Nephron progenitor cell (in vitro differentiated cells): ENCODE data around the gene KLHL35.

Experiments
- DNase-seq: peaks from one replicate; pipeline ENCODE4 v3.0.0; 2021
- H3K27ac Mint-ChIP-seq: 2 replicates; pipeline ENCODE4 v1.8.0; 2021; ENCODE audit warnings: mild to moderate bottlenecking, moderate library complexity, mixed read lengths
- H3K27me3 Mint-ChIP-seq: 2 replicates; pipeline ENCODE4 v1.8.0; 2021; ENCODE audit warnings: mild to moderate bottlenecking, low read depth, mixed read lengths; ENCODE audit not compliant: poor library complexity
- H3K36me3 Mint-ChIP-seq: 2 replicates; pipeline ENCODE4 v1.8.0; 2021; ENCODE audit warnings: low read depth, mixed read lengths
- H3K4me1 Mint-ChIP-seq: 2 replicates; pipeline ENCODE4 v1.8.0; 2021; ENCODE audit warnings: mixed read lengths
- H3K4me3 Mint-ChIP-seq: 2 replicates; pipeline ENCODE4 v1.8.0; 2021; ENCODE audit warnings: mild to moderate bottlenecking, moderate library complexity, mixed read lengths
- H3K9me3 Mint-ChIP-seq: 2 replicates; pipeline ENCODE4 v1.8.0; 2021; ENCODE audit warnings: mild to moderate bottlenecking, moderate library complexity, mixed read lengths
- TF ChIP-seq, protein P1 (sequence below): fragments of 200-600 bp; sonication (generic); IDR thresholded peaks from 2 replicates; pipeline ENCODE4 v1.5.0; 2021; ENCODE audit warnings: antibody characterized with exemption

KLHL35 gene

DNA sequence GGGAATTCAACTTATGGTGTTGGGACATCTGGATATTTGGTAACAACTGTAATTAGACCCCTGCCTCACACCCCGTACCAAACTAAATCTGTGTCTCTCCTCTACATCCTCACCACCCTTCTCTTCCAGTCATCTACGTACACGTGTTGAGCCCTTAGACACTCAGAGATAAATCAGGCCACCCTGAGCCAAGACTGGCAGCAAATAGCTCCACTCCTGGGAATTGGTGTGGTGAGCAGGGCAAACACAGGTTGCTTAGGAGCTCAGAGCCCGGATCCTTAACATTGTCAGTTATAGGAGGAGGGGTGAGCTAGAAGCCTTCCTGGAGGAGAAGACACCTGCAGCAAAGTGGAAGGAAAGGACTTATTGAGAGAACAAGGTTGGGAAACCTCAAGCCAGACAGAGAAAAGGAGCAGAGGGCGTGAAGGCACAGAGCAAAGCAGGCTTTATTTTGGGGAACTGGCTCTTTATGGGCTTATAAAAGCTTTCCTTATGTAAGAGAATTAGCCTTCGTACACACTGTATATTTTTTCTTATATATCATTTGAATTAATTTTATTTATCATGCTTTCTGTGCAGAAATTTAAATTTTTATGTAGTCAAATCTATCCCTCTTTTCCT is 36.9 kb upstream of the KLHL35 start:
- TF ChIP-seq, protein P1, sequence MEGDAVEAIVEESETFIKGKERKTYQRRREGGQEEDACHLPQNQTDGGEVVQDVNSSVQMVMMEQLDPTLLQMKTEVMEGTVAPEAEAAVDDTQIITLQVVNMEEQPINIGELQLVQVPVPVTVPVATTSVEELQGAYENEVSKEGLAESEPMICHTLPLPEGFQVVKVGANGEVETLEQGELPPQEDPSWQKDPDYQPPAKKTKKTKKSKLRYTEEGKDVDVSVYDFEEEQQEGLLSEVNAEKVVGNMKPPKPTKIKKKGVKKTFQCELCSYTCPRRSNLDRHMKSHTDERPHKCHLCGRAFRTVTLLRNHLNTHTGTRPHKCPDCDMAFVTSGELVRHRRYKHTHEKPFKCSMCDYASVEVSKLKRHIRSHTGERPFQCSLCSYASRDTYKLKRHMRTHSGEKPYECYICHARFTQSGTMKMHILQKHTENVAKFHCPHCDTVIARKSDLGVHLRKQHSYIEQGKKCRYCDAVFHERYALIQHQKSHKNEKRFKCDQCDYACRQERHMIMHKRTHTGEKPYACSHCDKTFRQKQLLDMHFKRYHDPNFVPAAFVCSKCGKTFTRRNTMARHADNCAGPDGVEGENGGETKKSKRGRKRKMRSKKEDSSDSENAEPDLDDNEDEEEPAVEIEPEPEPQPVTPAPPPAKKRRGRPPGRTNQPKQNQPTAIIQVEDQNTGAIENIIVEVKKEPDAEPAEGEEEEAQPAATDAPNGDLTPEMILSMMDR, result no peak
- Mint-ChIP-seq H3K4me3 (no peak overlapping the region), H3K27me3 (no peaks in the 10 kb centered on the region), H3K36me3 (no peaks in the 10 kb centered on the region), H3K27ac (no peak overlapping the region), H3K4me1 (peaks cover 88% of the 10 kb centered on the region), H3K9me3 (no peaks in the 10 kb centered on the region)
- DNase-seq, result no peak

DNA sequence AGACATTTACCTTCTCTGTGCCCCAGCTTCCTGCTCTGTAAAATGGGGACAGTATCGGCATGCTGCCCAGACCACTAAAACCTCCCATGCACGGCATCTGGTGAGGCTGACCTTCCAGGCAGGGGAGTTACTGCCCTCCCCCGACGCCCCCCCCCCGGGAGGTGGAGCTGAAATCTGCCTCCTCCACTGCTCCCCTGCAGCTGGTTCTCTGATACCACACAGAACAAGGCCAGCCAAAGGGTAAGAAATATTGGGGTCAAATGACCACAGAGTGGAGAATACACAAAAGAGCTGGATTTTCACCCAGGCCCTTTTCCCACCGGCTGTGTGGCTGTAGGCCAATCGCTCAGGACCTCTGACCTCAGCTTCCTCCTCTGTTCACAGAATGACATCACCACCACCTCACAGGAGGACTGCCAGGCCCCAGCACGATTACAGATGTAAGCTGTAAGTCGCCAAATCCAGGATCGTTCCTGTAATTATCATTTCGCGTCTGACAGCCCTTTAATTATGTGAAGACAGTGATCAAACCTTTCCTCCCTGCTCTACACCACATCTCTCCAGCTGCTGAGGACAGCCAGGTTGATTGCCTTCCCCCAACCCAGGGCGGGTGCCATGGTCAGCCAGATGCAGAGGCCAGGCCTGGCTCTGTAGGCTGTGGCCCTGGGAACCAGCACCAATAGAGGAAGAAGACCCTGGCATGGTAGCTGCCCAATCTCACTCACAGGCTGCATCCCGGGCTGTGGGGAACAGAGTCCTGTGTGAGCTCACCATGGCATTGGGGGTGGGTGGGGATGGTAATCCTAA is 35.7 kb upstream of the KLHL35 start:
- DNase-seq, result peak; percentile 33
- H3K4me1 Mint-ChIP-seq, result peaks cover 80% of the 10 kb centered on the region
- H3K27me3 Mint-ChIP-seq, result no peaks in the 10 kb centered on the region

DNA sequence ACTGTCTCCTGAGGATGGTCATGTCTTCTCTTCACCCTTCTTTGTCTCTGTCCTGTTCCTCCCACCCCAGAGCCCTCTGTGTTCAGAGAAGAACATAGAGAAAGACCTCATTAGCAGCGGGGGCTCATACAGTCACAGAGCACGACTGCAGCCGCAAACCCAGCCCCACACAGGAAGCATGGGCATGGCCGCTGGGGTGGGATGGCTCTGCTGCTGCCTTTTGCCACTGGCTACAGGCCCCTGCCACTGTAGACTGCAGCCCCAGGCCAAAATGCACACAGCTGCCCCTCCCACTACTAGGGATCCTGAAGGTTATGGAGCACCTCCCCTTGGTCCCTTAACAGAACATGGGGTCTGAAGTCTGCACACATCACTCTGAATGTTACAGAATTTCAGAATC is 34.9 kb upstream of the KLHL35 start:
- no peaks in the 10 kb centered on the region for H3K36me3 Mint-ChIP-seq
- DNase-seq, result no peak
- TF ChIP-seq, protein P1, result no peak
- H3K27ac Mint-ChIP-seq, result no peak overlapping the region
- H3K27me3 Mint-ChIP-seq, result no peaks in the 10 kb centered on the region
- no peaks in the 10 kb centered on the region for H3K9me3 Mint-ChIP-seq
- H3K4me3 Mint-ChIP-seq, result no peak overlapping the region
- peaks cover 81% of the 10 kb centered on the region for H3K4me1 Mint-ChIP-seq

More for the DNA sequence above, 35.7 kb upstream of the KLHL35 start:
- no peaks in the 10 kb centered on the region for H3K36me3 Mint-ChIP-seq
- H3K4me3 Mint-ChIP-seq, result no peak overlapping the region
- H3K9me3 Mint-ChIP-seq, result no peaks in the 10 kb centered on the region
- no peak overlapping the region for H3K27ac Mint-ChIP-seq
- TF ChIP-seq, protein P1, result no peak

DNA sequence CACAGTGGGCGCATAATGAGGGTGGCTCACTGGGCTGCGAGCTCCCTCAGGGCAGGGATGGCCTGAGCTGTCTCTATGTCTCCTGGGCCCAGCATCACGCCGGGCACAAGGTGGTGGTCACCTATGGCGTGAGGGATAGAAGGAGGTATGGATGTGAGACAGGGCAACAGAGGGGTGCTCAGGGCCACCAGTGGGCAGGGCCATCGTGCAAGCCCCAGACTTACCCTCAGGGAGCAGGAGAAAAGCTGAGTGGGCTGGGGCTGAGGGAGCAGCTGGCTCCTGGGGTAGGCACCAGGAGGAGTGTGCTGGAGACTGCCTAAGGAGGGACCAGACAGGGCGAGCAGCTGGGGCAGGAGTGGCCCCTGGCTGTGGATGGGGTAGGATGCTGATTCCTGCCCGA is 34.3 kb upstream of the KLHL35 start:
- Mint-ChIP-seq H3K27me3 (no peaks in the 10 kb centered on the region), H3K4me1 (peaks cover 81% of the 10 kb centered on the region), H3K4me3 (no peak overlapping the region), H3K9me3 (no peaks in the 10 kb centered on the region), H3K36me3 (no peaks in the 10 kb centered on the region), H3K27ac (no peak overlapping the region)
- TF ChIP-seq, protein P1, result no peak
- DNase-seq, result no peak

DNA sequence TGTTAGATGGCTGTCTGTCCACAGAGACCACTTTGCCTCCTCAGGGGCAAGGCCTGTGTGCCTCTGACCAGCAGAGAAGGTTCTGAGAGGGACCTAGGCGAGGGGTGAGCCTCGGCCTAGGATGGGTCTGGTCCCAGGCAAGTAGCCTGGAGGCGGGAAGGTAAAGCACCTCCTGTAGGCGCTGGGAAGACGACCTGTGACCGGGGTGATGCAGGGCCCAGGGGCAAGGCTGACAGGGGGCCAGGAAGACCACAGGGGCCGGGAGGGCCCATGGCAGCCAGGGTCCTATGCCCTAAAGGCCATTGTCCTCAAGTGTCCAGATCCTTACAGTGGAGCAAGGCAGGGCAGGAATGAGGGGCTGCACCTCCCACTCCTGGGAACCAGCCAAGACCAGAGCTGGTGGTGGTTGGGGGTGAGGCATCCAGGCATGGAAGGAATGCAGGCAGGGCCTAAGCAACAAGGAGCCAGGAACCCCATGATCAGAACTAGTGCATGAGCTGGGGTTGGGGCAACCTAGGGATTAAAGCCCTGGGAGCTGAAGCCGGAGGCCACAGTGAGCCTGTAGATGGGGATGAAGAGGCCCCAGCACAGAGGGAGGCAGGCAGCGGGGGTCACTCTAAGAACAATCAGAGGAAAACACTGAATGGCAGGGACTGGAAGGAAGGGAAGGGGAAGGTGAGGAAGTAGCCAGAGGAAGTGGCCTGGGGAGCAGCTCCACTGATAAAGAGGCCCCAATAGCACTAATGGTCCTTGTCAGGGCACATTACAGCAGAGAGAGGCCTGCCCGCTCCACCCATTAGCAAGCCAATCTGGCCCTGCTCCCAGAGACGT is 32.9 kb upstream of the KLHL35 start:
- TF ChIP-seq, protein P1, result no peak
- Mint-ChIP-seq H3K27me3 (peaks cover 3% of the 10 kb centered on the region), H3K36me3 (no peaks in the 10 kb centered on the region), H3K4me3 (no peak overlapping the region), H3K27ac (peak overlapping the region; percentile 30), H3K9me3 (no peaks in the 10 kb centered on the region), H3K4me1 (peaks cover 70% of the 10 kb centered on the region)
- no peak for DNase-seq
